NCI-H2171 (cell line): Measurements from ENCODE around the gene TNFRSF13B.
"Not testable (repeated sequence)": the region's sequence is repeated elsewhere in the genome, so short reads cannot be mapped to it uniquely, and the experiment has no call there.

Experiments used
- DNase-seq: peaks from one replicate; lab custom pipeline; 2025; lab: John Stamatoyannopoulos, UW

TNFRSF13B gene

GRCh38 chr17:16926571-16927451 lies 45.1 kb downstream of the TNFRSF13B start:
- DNase-seq, result no peak

GRCh38 chr17:16926061-16926511 lies 45.8 kb downstream of the TNFRSF13B start:
- DNase-seq, result no peak

- no peak for DNase-seq
Observed at GRCh38 chr17:16925461-16926060, 46.4 kb downstream of the TNFRSF13B start.

GRCh38 chr17:16924696-16925440 lies 47.0 kb downstream of the TNFRSF13B start:
- no peak for DNase-seq

- DNase-seq, result no peak
Observed at GRCh38 chr17:16923904-16924695, 47.8 kb downstream of the TNFRSF13B start.

GRCh38 chr17:16923097-16923903 lies 48.6 kb downstream of the TNFRSF13B start:
- no peak for DNase-seq

- DNase-seq, result no peak
Observed at GRCh38 chr17:16922386-16923096, 49.4 kb downstream of the TNFRSF13B start.

- not testable (repeated sequence) for DNase-seq
Observed at GRCh38 chr17:16921451-16921850, 50.5 kb downstream of the TNFRSF13B start.

- no peak for DNase-seq
Observed at GRCh38 chr17:16920628-16921020, 51.3 kb downstream of the TNFRSF13B start.

GRCh38 chr17:16919663-16920627 lies 52.0 kb downstream of the TNFRSF13B start:
- no peak for DNase-seq

GRCh38 chr17:16918443-16918842 lies 53.5 kb downstream of the TNFRSF13B start:
- no peak for DNase-seq

GRCh38 chr17:16917671-16918394 lies 54.1 kb downstream of the TNFRSF13B start:
- DNase-seq, result no peak

- no peak for DNase-seq
Observed at GRCh38 chr17:16916557-16916920, 55.4 kb downstream of the TNFRSF13B start.

- peak; percentile 11 for DNase-seq
Observed at GRCh38 chr17:16915752-16916556, 56.0 kb downstream of the TNFRSF13B start.

- DNase-seq, result no peak
Observed at GRCh38 chr17:16913463-16913862, 58.5 kb downstream of the TNFRSF13B start.

- no peak for DNase-seq
Observed at GRCh38 chr17:16912021-16912962, 59.6 kb downstream of the TNFRSF13B start.
